HG03025 (cell line): ENCODE measurements around the gene MAP4K5.
A peak's percentile ranks its signal among the peaks of the same experiment; 100 is the strongest.
"Not testable (repeated sequence)": the region's sequence is repeated elsewhere in the genome, so short reads cannot be mapped to it uniquely, and the experiment has no call there.

Experiments
- ATAC-seq: cut with Tn5 transposase; IDR thresholded peaks from one replicate; pipeline ENCODE4 v1.9.1; 2021; ENCODE audit warnings: mild to moderate bottlenecking, moderate library complexity; ENCODE audit not compliant: unreplicated experiment, low FRiP score

MAP4K5 gene

DNA sequence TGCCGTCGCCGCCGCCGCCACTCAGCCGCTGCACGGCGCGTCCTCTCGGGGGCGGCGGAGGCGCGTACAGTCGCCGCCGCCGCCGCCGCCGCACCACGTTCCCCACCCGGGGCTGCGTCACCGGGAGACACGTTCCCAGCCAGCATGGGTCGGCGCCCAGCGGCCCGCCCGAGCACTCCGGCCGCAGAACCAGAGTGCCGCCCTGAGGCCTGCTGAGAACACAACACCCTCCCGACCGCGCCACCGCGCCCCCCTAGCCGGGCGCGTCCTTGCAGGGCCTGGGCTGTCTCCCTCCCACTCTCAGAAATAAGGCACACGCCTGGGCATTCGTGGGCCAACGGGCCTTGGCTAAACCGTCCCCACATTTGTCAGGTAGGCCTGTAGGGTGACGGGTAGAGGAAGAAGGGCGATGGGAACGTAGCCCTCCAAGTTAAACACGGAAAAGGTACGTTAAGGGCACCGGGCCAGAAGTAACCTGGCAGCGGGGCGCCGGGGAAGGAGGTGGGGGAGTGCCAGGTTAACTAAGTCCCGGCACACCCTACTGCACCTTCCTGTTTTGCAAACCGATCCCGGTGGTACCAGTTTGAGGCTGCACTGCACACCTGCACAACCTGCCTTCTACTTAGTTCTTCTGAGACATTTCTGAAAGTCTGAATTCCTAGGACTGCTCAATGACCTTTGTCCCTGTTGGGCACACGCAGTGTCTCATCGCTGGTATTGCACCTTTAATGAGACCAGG lies at the start of gene MAP4K5:
MAP4K5 (minus strand) TSS at position 68 of the 739 bp plus-strand sequence. CDS start 520 bp downstream, outside the sequence.
- ATAC-seq: peak; percentile 94

DNA sequence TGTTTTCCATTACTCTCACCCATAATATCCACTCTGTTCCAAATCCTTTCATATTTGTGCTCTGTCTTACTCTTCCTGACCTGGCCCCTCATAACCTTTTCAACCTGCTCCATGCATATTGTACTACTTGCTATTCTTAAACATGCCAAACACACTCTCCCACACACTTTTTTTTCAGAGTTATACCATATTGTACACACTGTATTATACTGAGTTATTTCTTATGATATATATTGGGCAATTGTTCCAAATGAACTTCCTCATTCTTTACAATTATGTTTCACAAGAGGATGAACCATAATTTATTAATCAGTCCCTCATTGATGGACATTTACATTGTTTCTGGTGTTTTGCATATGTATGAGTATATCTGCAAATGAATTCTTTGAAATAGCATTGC lies 46.1 kb upstream of the MAP4K5 start:
- no peak for ATAC-seq

DNA sequence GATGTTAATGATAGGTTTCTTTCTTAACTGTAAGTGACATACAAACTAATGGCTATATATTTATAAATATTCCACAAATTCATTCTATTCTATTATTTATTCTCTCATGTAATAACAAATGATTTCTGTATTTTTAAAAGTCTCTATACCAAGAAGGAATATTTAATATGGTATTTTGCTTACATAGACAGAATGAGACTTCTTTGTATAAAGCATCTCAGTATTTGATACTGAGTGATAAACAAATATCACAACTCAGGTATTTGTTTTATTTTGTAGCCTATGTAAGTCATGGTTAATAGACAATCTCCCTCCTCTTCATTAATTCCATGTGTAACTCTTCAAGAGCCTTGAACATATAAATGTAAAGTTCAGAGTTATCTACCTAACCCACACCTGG lies 45.6 kb upstream of the MAP4K5 start:
- no peak for ATAC-seq

DNA sequence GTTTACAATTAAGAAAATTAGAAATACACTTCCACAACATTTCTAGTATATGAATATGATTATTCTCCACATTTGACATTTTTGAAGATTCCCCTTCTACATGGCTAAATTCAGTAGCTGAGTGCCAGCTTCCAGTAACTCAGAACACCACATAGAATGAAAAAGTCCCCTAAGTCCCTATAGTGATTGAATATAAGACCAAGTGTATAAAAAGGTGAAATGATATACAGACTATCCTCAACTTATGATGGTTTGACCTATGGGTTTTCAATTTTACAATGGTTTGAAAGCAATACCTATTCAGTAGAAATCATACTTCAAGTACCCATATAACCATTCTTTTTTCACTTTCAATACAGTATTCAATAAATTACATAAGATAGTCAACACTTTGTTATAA lies 43.4 kb upstream of the MAP4K5 start:
- no peak for ATAC-seq

DNA sequence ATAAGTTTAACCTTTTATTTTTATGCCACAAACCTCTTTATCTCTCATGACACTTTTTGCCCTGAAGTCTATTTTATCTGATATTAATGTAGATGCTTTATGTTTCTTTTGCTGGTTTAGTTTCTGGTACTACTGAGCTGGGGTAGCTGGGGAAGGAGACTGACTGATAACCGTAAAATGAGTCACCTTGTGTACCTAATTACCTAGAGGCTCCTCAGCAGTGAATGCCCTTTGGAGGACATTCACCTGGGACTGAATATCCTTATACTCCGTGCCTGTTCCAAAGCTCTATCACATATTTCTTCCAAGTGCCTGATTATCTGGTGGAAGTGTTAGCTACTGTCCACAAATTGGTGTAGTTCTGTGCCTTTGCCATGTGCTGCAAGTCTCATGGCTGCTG lies 41.5 kb upstream of the MAP4K5 start:
- ATAC-seq: no peak

DNA sequence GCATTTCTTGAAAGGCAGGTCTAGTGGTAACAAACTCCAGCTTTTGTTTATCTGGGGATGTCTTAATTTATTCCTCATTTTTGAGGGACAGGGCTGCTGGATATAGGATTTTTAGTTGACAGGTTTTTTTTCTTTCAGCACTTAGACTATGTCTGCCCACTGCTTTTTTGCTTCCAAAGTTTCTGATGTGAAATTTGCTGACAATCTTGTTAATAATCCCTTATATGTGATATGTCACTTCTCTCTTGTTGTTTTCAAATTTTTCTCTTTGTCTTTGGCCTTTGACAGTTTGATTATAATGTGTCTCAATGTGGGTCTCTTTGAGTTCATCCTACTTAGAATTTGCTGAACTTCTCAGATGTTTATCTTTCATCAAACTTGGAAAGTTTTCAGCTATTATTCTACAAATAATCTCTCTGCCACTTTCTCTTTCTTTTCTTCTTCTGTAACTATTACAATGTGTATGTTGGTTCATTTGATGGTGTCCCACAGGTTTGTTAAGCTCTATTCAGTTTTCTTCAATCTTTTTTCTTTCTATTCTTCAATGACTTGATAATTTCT lies 37.4 kb upstream of the MAP4K5 start:
- ATAC-seq: no peak

DNA sequence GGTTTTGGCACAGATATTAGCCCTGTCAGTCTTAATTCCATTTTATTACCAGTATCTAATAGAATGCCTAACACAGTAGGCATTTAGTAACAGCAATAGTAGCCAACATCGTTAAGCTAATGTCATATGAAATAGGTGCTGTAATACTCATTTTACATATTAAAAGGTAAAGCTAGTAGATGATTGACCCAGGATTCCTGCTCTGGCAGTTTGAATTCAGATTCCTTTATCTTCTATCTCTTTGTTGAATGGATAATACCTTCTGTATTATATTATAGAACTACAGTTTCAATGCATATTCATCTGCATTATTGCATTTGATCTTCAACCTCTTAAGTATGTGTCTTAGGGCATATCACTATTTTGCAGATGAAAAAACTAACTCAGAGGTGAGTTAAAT lies 30.5 kb upstream of the MAP4K5 start:
- ATAC-seq: no peak

DNA sequence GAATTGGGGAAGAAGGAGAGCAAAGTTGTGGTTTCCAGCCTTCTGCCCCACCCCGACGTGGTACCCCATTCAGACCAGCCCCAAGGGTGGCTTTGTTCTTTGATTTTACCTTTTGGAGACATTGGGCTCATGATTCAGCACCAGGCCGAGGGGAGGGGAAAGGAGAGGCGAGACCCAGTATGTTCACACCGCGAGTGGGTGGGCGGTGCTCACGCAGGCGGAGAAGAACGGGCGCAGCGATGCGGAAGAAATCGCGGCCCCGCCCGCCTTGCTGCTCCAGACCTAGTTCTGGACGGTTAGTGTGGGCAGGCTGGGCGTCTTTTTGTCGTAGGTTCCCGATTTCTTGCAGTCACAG lies 28.5 kb upstream of the MAP4K5 start:
- no peak for ATAC-seq

DNA sequence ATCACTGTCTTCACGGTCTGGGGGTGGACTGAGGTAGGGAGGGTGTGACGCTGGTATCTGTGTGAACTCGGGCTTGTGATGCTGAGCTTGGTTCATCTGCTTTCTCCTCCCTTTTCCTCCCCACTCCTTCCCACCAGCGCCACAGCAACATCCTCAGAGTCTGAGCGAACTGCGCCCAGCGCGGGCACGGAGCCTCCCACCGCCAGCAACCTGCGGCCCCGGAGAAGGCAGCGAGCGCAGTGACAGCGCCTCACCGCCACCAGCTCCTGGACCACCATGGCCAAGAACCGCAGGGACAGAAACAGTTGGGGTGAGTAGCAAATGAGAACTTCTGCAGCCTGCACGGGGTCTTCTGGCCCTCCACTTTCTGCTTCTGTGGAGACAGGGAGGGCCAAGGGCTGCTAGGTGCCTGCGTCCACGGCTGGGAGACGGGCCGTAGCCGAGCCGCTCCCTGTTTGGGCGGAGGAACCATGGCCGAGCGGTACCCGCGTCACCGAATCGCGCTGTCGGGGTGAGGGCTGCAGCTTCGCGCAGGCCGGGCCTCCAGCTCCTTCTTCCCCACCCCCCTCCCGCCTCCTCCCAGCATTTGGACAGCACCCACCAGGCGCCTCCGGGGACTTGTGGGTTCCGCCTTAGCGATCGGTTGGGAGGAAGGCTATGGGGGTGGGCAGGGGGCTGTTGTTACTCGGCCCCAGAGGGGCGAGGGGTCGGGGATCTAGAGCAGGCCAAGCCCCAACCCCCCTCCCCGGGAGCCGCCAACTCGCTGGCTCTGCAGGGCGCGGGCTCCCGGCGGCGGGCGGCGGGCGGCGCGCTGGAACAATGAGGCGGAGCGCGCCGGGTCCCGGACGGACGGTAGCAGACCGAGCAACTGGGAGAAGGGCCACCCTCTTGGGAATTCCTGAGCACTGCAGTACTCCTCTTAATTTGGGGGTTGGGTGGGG lies 27.9 kb upstream of the MAP4K5 start, which contains the start of gene ATL1:
ATL1 (plus strand) TSS at position 156 of the 941 bp plus-strand sequence; CDS start at position 277, 121 bp downstream.
- ATAC-seq: no peak

DNA sequence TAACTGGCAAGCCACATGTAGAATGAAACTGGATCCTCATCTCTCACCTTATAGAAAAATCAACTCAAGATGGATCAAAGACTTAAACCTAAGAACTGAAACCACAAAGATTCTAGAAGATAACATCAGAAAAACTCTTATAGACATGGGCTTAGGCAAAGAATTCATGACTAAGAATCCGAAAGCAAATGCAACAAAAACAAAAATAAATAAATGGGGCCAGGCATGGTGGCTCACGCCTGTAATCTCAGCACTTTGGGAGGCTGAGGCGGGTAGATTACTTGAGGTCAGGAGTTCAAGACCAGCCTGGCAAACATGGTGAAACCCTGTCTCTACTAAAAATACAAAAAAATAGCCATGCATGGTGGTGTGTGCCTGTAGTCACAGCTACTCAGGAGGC lies 20.4 kb upstream of the MAP4K5 start:
- not testable (repeated sequence) for ATAC-seq

DNA sequence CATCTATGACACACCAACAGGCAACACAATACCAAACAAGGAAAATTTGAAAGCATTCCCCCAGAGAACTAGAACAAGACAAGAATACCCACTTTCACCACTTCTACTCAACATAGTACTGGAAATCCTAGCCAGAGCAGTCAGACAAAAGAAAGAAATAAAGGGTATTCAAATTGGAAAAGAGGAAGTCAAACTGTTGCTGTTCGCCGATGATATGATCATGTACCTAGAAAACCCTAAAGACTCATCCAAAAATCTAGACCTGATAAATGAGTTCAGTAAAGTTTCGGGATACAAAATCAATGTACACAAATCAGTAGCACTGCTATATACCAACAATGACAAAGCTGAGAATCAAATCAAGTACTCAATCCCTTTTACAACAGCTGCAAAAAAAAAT lies 19.5 kb upstream of the MAP4K5 start:
- no peak for ATAC-seq

DNA sequence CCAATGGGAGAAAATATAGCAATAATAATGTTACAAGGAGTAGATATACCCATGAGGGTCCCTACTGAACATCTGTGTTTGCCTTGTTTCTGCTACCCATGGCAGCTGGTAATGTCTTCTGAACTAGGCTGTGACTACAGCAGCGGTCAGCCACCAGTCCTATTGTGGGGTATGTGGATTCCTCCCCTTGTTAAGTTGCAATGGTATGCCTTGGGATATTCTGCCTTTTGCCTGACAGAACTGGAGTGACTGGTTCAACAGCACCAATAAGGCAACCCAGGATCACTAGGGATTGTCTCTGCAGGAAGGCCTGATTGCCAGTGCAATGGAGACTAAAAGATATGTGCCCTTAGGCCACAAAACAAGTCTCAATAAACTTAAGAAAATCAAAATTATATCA lies 17.9 kb upstream of the MAP4K5 start:
- no peak for ATAC-seq

DNA sequence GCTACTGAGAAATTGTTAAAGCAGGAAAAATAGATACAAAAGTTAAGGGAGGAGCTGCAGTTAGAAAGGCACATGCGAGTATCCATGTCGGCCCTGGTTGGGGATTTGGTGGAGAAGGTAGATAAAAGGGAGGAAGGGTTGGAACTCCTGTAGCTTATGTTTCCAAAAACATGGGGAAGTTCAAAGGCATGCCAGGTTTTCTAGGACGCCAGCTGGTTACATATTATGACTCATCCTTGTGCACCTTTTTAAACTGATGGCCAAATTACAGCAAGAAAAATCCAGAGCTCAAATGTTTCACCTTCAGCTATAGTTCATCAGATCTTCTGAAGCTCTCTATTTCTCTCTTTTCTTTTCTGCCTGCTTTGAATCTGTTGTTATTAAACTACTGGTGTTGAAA lies 13.2 kb upstream of the MAP4K5 start:
- no peak for ATAC-seq

DNA sequence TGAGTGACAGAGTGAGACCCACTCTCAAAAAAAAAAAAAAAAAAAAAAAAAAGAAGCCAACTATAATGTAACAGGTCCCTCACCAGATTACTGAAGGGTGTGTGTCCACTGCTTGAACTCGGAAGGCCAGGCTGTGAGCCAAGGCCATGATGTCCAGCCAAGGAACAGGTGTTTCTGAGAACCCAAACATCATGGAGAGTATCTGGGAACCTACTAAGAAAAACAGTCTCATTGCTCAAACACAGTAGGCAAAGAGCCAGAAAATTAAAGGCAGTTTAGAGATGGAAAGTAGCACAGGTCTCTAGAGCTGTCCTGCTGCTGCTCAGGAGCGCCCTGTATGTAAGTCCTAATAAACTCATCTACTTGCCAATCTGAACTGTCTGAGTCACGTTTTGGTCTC lies 12.5 kb upstream of the MAP4K5 start:
- no peak for ATAC-seq

DNA sequence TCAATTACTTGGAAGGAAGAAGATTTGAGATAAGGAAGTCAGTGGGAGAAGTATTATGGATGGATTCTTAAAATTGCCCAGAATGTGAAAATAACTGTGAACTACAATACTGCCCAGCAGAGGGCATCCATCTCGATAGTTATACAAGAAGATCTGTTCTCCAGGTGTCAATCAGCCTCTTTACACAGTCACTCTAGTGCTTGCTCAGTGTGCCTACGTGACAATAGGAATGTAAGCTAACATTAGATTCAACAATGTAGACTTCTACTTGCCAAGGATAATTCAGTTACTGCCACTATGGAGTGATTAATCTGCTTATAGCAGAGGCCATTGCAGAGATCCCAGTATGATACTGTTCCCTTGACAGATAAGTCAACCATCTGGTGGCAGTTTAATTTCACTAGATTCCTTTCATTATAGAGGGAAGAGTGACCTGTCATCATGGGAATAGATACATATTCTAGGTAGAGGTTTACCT lies 10.6 kb upstream of the MAP4K5 start:
- no peak for ATAC-seq

DNA sequence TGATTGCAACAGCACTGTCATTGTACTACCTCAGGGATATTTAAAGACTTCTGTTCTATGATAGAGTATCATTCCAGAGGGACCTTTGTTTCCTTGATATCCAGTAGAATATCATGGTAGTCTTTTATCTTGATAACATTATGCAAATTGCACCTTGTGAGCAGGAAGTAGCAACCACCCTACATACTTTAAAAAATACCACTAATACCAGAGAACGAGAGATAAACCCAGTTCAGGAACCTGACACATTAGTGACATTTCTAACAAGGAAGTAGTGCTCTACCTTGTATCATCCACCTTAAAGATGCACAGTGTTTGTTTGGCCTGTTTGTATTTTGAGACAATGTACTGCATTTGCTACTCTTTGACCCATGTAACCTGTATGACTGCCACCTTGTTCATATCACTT lies 8.8 kb upstream of the MAP4K5 start:
- ATAC-seq: no peak

DNA sequence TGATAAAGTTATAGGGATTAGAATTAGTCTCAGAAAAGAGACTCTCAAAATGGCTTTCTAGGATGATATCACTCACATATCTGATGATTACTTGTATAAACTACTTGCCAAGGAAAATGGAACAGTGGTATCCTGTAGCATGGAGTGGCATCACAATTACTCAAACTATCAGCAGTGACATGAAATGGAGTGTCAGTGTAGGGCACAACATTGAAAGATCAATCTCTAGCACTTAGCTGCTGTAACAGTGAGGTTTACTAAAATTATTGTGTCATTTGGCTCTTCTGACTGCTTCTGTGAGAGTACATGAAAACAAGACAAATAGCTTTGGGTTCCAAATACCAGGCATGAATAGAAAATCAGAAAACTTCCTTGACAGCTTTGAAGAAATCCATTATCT lies 6.7 kb upstream of the MAP4K5 start:
- ATAC-seq: no peak

DNA sequence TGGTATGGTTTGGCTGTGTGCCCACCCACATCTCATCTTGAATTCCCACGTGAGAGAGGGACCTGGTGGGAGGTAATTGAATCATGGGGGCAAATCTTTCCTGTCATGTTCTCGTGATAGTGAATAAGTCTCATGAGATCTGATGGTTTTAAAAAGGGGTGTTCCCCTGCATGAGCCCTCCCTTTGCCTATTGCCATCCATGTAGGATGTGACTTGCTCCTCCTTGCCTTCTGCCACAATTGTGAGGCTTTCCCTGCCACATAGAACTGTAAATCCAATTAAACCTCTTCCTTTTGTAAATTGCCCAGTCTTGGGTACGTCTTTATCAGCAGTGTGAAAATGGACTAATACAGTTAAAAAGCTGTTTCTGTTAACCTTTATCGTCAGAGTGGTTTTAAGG lies 5.7 kb upstream of the MAP4K5 start:
- not testable (repeated sequence) for ATAC-seq

DNA sequence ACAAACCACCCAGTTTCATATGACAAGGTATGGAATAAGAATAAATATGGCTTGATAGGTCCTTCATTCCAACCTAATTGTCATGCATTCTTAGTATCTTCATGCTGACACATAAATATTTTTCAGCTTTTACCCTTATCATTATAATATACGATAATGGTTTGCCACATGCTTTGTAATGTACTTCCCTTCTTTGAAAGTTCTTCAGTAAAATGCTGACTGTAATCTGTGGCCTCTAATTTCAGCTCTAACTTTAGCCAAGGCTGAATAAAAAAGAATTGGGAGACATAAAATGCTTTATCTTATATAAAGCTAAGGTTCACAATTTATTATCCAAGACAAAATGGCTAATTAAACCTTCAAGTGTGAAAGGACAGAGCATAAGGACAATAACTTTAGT lies 2.6 kb upstream of the MAP4K5 start:
- no peak for ATAC-seq

DNA sequence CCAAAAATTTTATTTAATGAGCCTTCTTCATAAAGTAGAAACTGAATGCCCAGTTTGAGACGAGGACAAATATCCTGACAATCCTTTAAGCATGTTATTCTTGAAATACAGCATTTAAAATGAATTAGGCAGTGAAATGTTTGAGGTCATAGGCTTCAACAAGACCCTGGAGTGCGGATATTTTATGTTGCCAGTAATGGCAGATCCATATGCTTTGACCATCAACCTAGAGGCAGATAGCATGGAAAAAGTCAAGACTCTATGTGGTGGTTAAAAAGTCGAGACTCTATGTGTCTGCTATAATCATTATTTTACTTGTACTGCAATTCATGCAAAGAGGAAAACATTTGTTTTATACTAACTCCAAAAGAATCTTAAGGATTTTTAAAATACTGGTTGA lies 2.0 kb upstream of the MAP4K5 start:
- no peak for ATAC-seq

DNA sequence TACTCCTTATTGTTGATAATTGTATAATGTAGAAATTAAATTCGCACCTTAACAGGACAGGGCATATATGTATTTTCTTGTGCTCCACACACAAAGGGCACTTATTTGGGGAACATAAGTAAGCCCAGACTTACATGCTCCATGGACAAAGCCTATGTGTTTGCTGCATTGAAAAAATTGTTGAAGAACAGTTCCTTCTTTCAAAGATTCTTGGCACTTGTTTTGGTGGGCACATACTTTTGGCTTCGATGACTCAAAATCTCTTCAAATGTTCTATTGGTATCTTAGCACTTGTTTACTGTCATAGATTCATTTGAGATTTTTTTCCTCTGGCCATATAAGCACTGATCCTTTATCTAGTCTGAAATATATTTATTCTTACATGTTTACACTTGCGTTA lies 1.4 kb upstream of the MAP4K5 start:
- ATAC-seq: no peak
